HepG2 (cell line): Measurements from ENCODE around the gene CFAP221. TPM values are rescaled to one million over a fixed set of nuclear protein-coding genes. Genes with fewer than 3 reads are reported as not detected.
A peak's percentile ranks its signal among the peaks of the same experiment; 100 is the strongest.

Experiments
- ELK4 ChIP-seq: sonication (generic); formaldehyde crosslinking; IDR thresholded peaks from 2 replicates; pipeline ENCODE4 v1.9.0; 2021; ENCODE audit warnings: missing genetic modification reagents, borderline replicate concordance
- HOXD1 ChIP-seq: sonication (generic); formaldehyde crosslinking; IDR thresholded peaks from 2 replicates; pipeline ENCODE4 v1.5.0; 2020; ENCODE audit warnings: missing genetic modification reagents
- JARID2 ChIP-seq: sonication (generic); formaldehyde crosslinking; IDR thresholded peaks from 2 replicates; pipeline ENCODE4 v1.8.1; 2023; ENCODE audit warnings: missing genetic modification reagents, inconsistent platforms; ENCODE audit not compliant: insufficient replicate concordance
- POLR2AphosphoS5 ChIP-seq: IDR thresholded peaks from 2 replicates; pipeline ENCODE4 v1.6.1; 2012; ENCODE audit warnings: low read depth, low read length
- RCOR2 ChIP-seq: IDR thresholded peaks from 2 replicates; pipeline ENCODE4 v1.6.1; 2016; ENCODE audit warnings: missing biosample characterization, missing genetic modification reagents
- ZFP91 ChIP-seq: sonication (generic); formaldehyde crosslinking; IDR thresholded peaks from 2 replicates; pipeline ENCODE4 v1.9.0; 2022; ENCODE audit warnings: missing genetic modification reagents, mild to moderate bottlenecking, borderline replicate concordance
- ZMYM4 ChIP-seq: sonication (generic); formaldehyde crosslinking; IDR thresholded peaks from 2 replicates; pipeline ENCODE4 v1.8.1; 2023; ENCODE audit warnings: mild to moderate bottlenecking, missing genetic modification reagents
- ZNF33B ChIP-seq: sonication (generic); formaldehyde crosslinking; IDR thresholded peaks from 2 replicates; pipeline ENCODE4 v1.5.1; 2020; ENCODE audit warnings: mild to moderate bottlenecking, missing genetic modification reagents
- ZNF441 ChIP-seq: sonication (generic); formaldehyde crosslinking; IDR thresholded peaks from 2 replicates; pipeline ENCODE4 v1.7.0; 2021; ENCODE audit warnings: missing genetic modification reagents, borderline replicate concordance
- ZNF460 ChIP-seq: sonication (generic); formaldehyde crosslinking; IDR thresholded peaks from 2 replicates; pipeline ENCODE4 v1.5.1; 2020; ENCODE audit warnings: missing genetic modification reagents, mild to moderate bottlenecking, borderline replicate concordance
- ZNF512B ChIP-seq: sonication (generic); formaldehyde crosslinking; IDR thresholded peaks from 2 replicates; pipeline ENCODE4 v1.5.1; 2020; ENCODE audit warnings: missing genetic modification reagents, mild to moderate bottlenecking, borderline replicate concordance
- ZNF598 ChIP-seq: sonication (generic); formaldehyde crosslinking; IDR thresholded peaks from 2 replicates; pipeline ENCODE4 v1.5.1; 2020; ENCODE audit warnings: mild to moderate bottlenecking, missing genetic modification reagents, borderline replicate concordance
- ZNF607 ChIP-seq: sonication (generic); formaldehyde crosslinking; IDR thresholded peaks from 2 replicates; pipeline ENCODE4 v1.5.1; 2020; ENCODE audit warnings: missing genetic modification reagents, mild to moderate bottlenecking, borderline replicate concordance
- ZNF709 ChIP-seq: sonication (generic); formaldehyde crosslinking; IDR thresholded peaks from 2 replicates; pipeline ENCODE4 v1.5.0; 2020; ENCODE audit warnings: mild to moderate bottlenecking, missing genetic modification reagents
- ZNF768 ChIP-seq: sonication (generic); formaldehyde crosslinking; IDR thresholded peaks from 2 replicates; pipeline ENCODE4 v1.4.0; 2020; ENCODE audit warnings: missing genetic modification reagents
- polyA plus RNA-seq, 8 experiments: library from polyadenylated mRNA; depleted of rRNA in 3 of 8; stranded (reverse) in 7 of 8; unstranded in 1 of 8; fragments of >200 nt; fragmentation: Illumina TruSeq in 4 of 8; extraction: Trizol in 4 of 8; gene quantifications; 2 replicates each; pipeline versions ENCODE4 v1.2.1 to v1.2.3, GENCODE V29; 2011 to 2016; ENCODE audit warnings: low read depth in 4 of 8, missing spikeins in 1 of 8, mixed read lengths in 1 of 8; ENCODE audit not compliant: insufficient read depth in 1 of 8
- total RNA-seq, 5 experiments: library from RNA; depleted of rRNA; stranded (reverse); fragments of >200 nt; fragmentation: Illumina TruSeq; extraction: Trizol; gene quantifications; 2 replicates each; pipeline ENCODE4 v1.2.3, GENCODE V29; 2016; ENCODE audit warnings: low read depth in 1 of 5
- TF ChIP-seq, protein P1 (sequence below): IDR thresholded peaks from 2 replicates; pipeline ENCODE4 v1.6.1; 2018; ENCODE audit warnings: missing genetic modification reagents
- TF ChIP-seq, protein P2 (sequence below): sonication (generic); formaldehyde crosslinking; IDR thresholded peaks from 2 replicates; pipeline ENCODE4 v1.9.0; 2021; ENCODE audit warnings: mild to moderate bottlenecking, missing genetic modification reagents

Gene CFAP221
- total and polyA plus RNA-seq, 2 of the 13 experiments (the other 11 are each of a cell fraction or from before 2014, with no cell fraction given): not detected

DNA sequence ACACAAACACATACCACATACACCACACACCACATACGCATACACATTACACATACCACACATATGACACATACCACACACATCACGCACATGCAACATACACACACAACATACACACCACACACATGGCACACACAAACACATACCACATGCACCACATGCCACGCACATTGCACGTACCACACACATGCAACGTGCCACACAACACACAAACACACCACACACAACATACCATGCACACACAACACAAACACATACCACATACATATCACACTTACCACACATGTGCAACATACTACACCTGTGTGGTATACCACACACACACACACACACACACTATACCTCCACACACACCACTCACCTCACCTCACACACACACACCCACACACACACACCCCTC, 149.7 kb downstream of the CFAP221 start (continued):
- TF ChIP-seq ZFP91 (CRISPR knock-in tag) (no peak), ZNF709 (no peak), ZMYM4 (CRISPR knock-in tag) (no peak), ZNF460 (no peak), ELK4 (CRISPR knock-in tag) (no peak), RCOR2 (CRISPR knock-in tag) (no peak), POLR2AphosphoS5 (no peak; the same call in 1 of the 2 replicates), ZNF607 (no peak), HOXD1 (CRISPR knock-in tag) (no peak), JARID2 (no peak), ZNF33B (CRISPR knock-in tag) (no peak), ZNF768 (no peak), ZNF598 (CRISPR knock-in tag) (no peak), ZNF441 (CRISPR knock-in tag) (no peak), ZNF512B (no peak)
- TF ChIP-seq, protein P1, sequence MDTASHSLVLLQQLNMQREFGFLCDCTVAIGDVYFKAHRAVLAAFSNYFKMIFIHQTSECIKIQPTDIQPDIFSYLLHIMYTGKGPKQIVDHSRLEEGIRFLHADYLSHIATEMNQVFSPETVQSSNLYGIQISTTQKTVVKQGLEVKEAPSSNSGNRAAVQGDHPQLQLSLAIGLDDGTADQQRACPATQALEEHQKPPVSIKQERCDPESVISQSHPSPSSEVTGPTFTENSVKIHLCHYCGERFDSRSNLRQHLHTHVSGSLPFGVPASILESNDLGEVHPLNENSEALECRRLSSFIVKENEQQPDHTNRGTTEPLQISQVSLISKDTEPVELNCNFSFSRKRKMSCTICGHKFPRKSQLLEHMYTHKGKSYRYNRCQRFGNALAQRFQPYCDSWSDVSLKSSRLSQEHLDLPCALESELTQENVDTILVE: no peak
- TF ChIP-seq, protein P2, sequence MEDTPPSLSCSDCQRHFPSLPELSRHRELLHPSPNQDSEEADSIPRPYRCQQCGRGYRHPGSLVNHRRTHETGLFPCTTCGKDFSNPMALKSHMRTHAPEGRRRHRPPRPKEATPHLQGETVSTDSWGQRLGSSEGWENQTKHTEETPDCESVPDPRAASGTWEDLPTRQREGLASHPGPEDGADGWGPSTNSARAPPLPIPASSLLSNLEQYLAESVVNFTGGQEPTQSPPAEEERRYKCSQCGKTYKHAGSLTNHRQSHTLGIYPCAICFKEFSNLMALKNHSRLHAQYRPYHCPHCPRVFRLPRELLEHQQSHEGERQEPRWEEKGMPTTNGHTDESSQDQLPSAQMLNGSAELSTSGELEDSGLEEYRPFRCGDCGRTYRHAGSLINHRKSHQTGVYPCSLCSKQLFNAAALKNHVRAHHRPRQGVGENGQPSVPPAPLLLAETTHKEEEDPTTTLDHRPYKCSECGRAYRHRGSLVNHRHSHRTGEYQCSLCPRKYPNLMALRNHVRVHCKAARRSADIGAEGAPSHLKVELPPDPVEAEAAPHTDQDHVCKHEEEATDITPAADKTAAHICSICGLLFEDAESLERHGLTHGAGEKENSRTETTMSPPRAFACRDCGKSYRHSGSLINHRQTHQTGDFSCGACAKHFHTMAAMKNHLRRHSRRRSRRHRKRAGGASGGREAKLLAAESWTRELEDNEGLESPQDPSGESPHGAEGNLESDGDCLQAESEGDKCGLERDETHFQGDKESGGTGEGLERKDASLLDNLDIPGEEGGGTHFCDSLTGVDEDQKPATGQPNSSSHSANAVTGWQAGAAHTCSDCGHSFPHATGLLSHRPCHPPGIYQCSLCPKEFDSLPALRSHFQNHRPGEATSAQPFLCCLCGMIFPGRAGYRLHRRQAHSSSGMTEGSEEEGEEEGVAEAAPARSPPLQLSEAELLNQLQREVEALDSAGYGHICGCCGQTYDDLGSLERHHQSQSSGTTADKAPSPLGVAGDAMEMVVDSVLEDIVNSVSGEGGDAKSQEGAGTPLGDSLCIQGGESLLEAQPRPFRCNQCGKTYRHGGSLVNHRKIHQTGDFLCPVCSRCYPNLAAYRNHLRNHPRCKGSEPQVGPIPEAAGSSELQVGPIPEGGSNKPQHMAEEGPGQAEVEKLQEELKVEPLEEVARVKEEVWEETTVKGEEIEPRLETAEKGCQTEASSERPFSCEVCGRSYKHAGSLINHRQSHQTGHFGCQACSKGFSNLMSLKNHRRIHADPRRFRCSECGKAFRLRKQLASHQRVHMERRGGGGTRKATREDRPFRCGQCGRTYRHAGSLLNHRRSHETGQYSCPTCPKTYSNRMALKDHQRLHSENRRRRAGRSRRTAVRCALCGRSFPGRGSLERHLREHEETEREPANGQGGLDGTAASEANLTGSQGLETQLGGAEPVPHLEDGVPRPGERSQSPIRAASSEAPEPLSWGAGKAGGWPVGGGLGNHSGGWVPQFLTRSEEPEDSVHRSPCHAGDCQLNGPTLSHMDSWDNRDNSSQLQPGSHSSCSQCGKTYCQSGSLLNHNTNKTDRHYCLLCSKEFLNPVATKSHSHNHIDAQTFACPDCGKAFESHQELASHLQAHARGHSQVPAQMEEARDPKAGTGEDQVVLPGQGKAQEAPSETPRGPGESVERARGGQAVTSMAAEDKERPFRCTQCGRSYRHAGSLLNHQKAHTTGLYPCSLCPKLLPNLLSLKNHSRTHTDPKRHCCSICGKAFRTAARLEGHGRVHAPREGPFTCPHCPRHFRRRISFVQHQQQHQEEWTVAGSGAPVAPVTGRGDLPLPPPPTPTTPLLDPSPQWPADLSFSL (CRISPR knock-in tag): peak; percentile 98
